Measurements from ENCODE around the gene SRGAP1.
"Not testable (repeated sequence)": the region's sequence is repeated elsewhere in the genome, so short reads cannot be mapped to it uniquely, and the experiment has no call there.

SRGAP1 gene

DNA sequence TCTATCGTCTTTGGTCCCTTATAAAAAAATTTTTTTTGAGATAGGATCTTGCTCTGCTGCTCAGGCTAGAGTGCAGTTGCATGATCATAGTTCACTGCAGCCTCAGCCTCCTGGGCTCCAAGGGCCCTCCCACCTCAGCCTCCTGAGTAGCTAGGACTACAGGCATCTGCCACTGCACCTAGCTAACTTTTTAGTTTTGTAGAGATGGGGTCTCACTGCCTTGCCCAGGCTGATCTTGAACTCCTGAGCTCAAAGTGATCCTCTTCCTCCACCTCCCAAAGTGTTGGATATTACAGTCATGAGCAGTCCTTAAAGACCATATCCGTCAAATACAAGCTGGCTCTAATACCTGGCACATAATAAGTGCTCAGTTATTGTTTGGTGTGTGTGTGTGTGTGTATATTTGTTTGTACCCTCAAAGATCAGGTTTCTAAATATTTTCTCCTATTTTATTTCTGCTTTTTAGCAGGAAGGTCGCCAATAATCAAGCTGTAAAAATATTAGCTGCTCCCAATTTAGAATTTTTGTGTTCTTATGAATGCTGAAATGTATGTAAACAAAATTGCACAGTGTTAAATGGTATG is 30.5 kb downstream of the SRGAP1 start:
- no peak for DNase-seq

GRCh38 chr12:63875703-63876102 is 31.2 kb downstream of the SRGAP1 start:
- DNase-seq = no peak

DNA sequence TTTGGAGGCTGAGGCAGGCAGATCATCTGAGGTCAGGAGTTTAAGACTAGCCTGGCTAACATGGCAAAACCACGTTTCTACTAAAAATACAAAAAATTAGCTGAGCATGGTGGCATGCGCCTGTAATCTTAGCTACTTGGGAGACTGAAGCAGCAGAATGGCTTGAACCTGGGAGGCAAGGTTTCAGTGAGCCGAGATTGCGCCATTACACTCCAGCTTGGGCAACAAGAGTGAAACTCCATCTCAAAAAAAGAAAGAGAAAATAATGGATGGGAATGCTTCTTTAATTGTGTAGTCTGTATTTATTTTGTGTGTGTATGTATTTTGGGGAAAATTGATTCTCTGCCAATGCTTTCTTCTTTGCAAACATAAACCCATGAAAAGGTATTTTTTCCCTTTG is 32.5 kb downstream of the SRGAP1 start:
- no peak for DNase-seq

DNA sequence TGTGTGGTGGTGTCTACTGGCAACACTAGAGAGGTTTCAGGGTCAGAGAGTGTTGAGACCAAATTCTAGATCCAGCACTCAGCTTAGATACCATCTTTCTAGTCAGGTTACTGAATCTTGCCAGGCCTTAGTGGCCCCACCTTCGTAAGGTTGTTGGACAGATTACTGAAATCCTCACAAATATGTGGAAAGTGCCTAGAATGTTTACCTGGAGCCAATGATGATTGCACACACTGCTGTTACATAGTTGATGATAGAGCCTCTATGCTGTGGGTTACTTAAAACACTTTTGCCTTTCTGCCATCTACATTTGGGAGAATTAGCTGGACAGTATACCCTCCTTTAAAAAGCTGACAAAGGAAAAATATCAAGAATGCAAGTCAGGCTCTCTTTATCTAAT is 33.2 kb downstream of the SRGAP1 start:
- DNase-seq = no peak

- DNase-seq = not testable (repeated sequence)
These were observed 35.7 kb downstream of the SRGAP1 start for GRCh38 chr12:63880235-63880634.

GRCh38 chr12:63880742-63881263 is 36.3 kb downstream of the SRGAP1 start:
- DNase-seq = no peak

GRCh38 chr12:63882844-63883243 is 38.3 kb downstream of the SRGAP1 start:
- no peak for DNase-seq

DNA sequence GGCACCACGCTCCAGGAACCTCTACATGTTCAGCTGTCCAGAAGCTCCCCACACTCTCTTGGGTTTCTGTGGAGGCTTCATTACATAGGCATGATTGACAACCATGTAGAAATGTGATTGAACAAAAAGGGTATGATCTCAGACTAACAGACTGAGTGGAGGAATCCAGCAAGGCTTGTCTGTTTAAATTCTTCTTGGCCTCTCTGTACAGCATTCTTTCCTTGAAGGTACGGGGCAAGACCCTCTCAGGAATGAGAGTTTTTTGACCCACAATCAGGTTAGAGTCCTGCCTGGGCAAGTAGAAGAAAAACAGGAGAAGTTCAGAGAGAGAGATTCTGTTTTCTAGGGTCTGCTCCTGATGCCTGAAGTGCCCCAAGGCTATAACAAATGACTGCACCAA is 40.9 kb downstream of the SRGAP1 start:
- no peak for DNase-seq

GRCh38 chr12:63888908-63889635 is 44.6 kb downstream of the SRGAP1 start:
- no peak for DNase-seq

GRCh38 chr12:63889721-63890509 is 45.4 kb downstream of the SRGAP1 start:
- no peak for DNase-seq

DNA sequence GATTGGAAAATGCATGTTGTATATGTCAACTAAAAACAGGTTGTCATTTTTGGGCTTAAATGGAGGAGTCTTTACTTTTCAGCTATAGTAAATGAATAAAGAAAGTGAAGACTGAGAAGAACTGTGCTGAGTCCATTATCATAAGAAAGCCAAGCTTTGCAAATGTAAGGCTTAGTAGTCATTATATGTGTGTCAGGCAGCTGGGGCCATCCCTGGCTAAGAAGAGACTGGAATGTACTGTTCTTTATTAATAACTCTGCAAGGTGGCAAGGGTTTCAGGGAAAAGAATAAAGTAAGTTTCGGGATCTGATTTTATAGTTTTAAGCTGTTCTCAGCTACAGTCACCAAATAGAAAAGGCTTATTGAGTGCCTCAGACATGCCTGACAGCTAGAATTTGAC is 48.7 kb downstream of the SRGAP1 start:
- DNase-seq = no peak

DNA sequence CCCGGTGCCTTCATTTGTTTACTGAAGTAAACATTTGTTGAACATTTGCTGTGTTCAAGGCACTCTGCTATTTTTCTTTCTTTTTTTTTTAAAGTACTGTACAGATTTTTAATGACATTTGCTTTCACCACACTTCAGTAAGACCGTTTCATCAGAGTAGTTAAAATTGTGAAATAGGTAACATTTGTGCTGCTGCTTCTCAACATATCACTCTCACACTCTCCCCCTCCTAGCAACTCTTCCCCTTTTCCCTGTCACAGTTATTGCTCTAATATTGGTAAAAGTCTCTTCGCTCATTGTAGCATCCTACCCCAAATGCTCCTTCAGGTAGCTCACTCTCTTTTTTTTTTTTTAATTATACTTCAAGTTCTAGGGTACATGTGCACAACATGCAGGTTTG is 49.6 kb downstream of the SRGAP1 start:
- no peak for DNase-seq

DNA sequence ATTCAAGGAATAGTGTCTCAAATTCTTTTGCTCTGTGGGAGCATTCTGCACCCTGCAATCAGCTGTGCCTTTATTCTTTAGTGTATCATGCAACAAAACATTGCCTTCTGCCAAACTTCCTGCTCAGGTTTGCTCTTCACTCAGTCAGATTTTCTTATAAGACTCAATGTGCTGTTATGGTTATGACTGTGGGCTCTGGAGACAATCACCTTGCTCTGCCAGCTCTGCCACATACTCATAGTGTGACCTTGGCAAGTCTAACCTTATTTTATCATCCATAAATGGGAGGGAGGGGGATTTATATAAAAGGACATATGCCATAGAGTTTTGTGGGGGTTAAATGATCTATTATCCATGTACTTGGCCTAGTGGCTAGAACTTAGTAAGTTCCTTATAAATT is 51.3 kb downstream of the SRGAP1 start:
- no peak for DNase-seq

DNA sequence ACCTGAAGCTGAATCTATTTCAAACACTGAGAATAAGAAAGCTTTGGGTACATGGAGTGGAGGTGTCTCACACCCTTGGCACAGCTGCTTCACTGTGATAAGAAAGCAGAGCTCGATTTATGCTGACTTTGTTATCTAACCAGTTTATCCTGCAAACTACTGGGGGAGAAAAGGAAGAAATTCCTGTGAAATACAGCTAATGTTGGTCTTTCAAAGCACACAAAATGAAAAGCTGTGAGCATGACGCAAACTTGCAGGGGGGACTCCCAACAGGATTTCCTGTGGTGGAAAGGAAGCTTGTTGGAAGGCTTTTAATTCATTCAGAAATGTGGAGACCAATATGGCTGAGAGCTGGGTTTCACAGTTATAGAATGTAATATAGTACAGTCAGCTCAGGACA is 53.4 kb downstream of the SRGAP1 start:
- DNase-seq = no peak

- DNase-seq = no peak
These were observed 54.4 kb downstream of the SRGAP1 start for GRCh38 chr12:63898764-63899337.

DNA sequence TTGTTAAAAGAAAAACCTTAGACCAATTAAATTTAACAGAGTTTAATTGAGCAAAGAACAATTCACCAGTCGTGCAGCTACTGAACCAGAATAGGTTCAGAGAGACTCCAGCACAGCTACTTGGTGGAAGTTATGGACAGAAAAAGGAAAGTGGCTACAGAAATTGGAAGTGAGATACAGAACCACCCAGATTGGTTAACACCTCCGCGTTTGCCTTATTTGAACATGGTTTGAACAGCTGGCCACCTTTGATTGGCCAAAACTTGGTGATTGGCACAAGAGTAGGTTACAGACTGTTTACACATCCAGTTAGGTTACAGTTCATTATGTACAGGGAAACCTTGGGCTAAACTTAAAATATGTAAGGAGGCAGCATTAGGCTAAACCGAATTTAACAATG is 54.9 kb downstream of the SRGAP1 start:
- DNase-seq = no peak

DNA sequence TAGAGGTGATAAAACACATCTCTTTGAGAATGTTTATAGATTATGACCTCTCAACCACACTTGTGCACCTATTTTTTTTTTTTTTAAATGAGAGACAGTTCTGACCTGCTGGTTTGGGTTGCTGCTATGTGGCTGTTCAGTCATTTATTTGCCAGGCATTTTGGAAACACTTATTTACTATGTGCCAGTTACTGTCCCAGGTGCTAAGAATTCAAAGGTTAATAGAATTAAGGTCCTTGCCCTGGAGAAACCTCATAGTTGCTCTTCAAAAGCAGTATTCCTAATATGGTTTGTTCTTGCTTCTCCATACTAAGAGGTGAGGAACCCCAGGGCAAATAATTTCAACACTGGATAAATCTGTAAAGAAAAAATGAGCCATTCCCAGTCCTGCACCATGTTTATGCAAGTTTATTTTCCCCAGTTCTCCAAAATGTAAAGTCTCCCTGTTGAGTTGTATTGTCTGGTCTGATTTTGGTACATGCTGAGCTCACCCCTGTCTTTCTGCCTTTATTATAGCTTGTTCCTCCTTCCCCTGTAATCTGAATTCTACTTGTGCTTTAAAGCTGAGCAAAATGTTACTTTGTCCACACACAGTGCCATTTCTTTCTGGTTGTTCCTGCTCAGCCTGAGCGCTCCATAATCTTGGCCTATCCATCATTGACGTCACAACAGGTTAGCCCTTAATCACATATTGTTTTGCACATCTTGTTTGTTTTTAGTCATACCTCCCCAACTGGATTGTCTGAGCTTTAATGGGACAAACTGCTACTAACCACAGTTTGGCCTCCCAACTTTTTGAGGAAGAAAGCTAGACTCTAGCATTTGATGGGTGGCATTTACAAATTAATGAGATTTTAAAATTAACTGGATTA is 56.7 kb downstream of the SRGAP1 start:
- no peak for DNase-seq

GRCh38 chr12:63904653-63905052 is 60.2 kb downstream of the SRGAP1 start:
- DNase-seq = no peak

DNA sequence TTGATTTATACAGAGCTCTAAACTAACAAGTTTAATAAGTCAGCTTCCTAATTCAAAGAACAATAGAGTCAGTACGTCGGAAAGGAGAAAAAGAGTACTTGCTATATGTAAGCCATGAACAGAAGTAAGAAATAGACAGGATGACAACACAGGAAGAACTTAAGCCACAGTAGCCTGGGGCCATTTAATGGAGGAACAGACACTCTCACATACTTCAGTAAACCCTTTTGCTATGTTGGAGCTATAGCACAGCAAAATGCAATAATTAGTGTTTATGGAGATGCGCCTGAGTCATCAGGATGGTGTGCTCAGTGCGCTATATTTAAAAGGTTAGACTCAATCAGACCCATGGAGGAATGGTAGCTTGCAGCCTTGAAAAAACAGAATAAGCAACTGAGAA is 61.0 kb downstream of the SRGAP1 start:
- no peak for DNase-seq

DNA sequence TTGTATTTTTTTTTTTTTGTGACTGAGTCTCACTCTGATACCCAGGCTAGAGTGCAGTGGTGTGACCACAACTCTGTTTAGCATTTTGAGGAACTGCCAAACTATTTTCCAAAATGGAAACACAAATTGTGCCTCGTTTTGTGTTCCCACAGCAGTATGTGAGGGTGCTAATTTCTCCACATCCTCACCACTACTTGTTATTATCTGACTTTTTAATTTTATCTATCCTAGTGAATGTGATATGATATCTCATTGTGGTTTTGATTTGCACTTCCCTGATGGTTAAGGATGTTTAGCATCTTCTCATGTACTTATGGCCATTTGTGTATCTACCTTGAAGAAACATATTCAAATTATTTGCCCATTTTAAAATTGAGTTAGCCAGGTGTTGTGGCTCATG is 62.4 kb downstream of the SRGAP1 start:
- DNase-seq = no peak

DNA sequence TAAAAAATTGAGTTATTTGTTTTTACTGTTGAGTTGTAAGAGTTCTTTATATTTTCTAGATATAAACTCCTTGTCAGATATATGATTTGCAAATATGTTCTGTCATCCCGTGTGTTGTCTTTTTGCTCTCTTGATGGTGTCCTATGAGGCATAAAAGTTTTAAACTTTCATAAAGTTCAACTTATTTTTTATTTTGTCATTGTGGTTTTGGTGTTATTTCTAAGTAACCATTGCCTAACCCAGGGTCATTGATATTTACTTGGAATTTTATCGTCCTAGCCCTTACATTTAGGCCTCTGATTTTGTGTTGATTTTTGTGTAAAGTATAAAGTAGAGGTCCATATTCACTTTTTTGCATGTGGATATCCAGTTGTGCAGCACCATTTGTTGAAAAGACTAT is 63.1 kb downstream of the SRGAP1 start:
- DNase-seq = no peak

GRCh38 chr12:63909746-63910145 is 65.2 kb downstream of the SRGAP1 start:
- DNase-seq = no peak

GRCh38 chr12:63911341-63911740 is 66.8 kb downstream of the SRGAP1 start:
- no peak for DNase-seq

Data from bone marrow (tissue), 2 donors.